Testis (tissue), 3 donors: ENCODE data around the gene HMCN2. TPM values are rescaled to one million over a fixed set of nuclear protein-coding genes. Genes with fewer than 3 reads are reported as not detected.

Experiments used
- DNase-seq: peaks from one replicate; pipeline ENCODE4 v3.0.0-alpha.2; 2019
- H3K27ac ChIP-seq, 2 donors: fragments of 200-600 bp; sonication (generic); one replicate each; pipeline ENCODE4 v1.5.1; 2019
- H3K27me3 ChIP-seq: fragments of 200-600 bp; sonication (generic); one replicate; pipeline ENCODE4 v1.5.1; 2019
- H3K36me3 ChIP-seq: fragments of 200-600 bp; sonication (generic); one replicate; pipeline ENCODE4 v1.5.1; 2017; ENCODE audit warnings: low read depth; ENCODE audit errors: missing control alignments
- H3K4me1 ChIP-seq: fragments of 200-600 bp; sonication (generic); one replicate; pipeline ENCODE4 v1.5.1; 2019
- H3K4me3 ChIP-seq, 2 donors: fragments of 200-600 bp; sonication (generic); one replicate each; pipeline ENCODE4 v1.5.1; 2017 to 2019
- H3K9me3 ChIP-seq: fragments of 200-600 bp; sonication (generic); one replicate; pipeline ENCODE4 v1.5.1; 2017
- CTCF ChIP-seq, 3 experiments: fragments of 450-650 bp in 2 of 3; fragments of 200-600 bp in 1 of 3; sonication (generic) in 1 of 3; IDR thresholded peaks; one replicate each; pipeline ENCODE4 v1.5.1; 2016 to 2019; ENCODE audit warnings: antibody characterized with exemption in 3 of 3, mild to moderate bottlenecking in 2 of 3, moderate library complexity in 1 of 3
- POLR2A ChIP-seq: fragments of 450-650 bp; IDR thresholded peaks from one replicate; pipeline ENCODE4 v1.6.1; 2017; ENCODE audit warnings: antibody characterized with exemption, mild to moderate bottlenecking, moderate library complexity
- WGBS, 2 donors: methylation state at CpG; one replicate each; pipeline ENCODE4 v1.1.5; 2018; 5-methylcytosine and 5-hydroxymethylcytosine counted together
- intact Hi-C: fragments of 100-400 bp; cut with DNase I; formaldehyde crosslinking; loops from one replicate; pipeline ENCODE4 v1.15.1; 2023; ENCODE audit warnings: low total_unique reads
- polyA plus RNA-seq: library from polyadenylated mRNA; stranded (reverse); fragments of 350-450 nt; fragmentation: Illumina TruSeq; extraction: RNeasy Lipid Tissue Mini Kit (QIAGEN cat#74804); gene quantifications from one replicate; pipeline ENCODE4 v1.2.3, GENCODE V29; 2014; ENCODE audit warnings: low read depth, low replicate concordance; ENCODE audit not compliant: insufficient read depth
- total RNA-seq, 2 donors: library from RNA; depleted of rRNA; stranded (reverse); fragments of >200 nt; gene quantifications; one replicate each; pipeline ENCODE4 v1.2.3, GENCODE V29; 2016

HMCN2 gene
- total and polyA plus RNA-seq, 3 donors from 2014 or later, result 10.2 to 17.7 (median 15.5) TPM

GRCh38 chr9:130286781-130287428 is 21.3 kb downstream of the HMCN2 start:
- Histone ChIP-seq H3K27me3 (no peaks in the 10 kb centered on the region), H3K27ac (no peak overlapping the region), H3K4me1 (peaks cover 5% of the 10 kb centered on the region), H3K36me3 (no peaks in the 10 kb centered on the region), H3K9me3 (no peaks in the 10 kb centered on the region), H3K4me3 (no peak overlapping the region)
- intact Hi-C loops, result no loop called here
- 79 to 80% methylated on average over 13 to 20 of the region's 20 CpGs for WGBS, 2 donors
- no peak for TF ChIP-seq POLR2A
- no peak for TF ChIP-seq CTCF (IDR thresholded peaks at IDR 0.05)
- no peak for DNase-seq

GRCh38 chr9:130287736-130288135 is 22.2 kb downstream of the HMCN2 start:
- Histone ChIP-seq H3K4me1 (no peaks in the 10 kb centered on the region), H3K27ac (no peak overlapping the region), H3K4me3 (no peak overlapping the region), H3K36me3 (no peaks in the 10 kb centered on the region), H3K9me3 (no peaks in the 10 kb centered on the region), H3K27me3 (no peaks in the 10 kb centered on the region)
- no peak for TF ChIP-seq CTCF (IDR thresholded peaks at IDR 0.05)
- WGBS, 2 donors, result 60 to 90% methylated on average over 6 of the region's 6 CpGs
- DNase-seq, result no peak
- intact Hi-C loops, result no loop called here

GRCh38 chr9:130288393-130288792 is 22.8 kb downstream of the HMCN2 start:
- Histone ChIP-seq H3K36me3 (no peaks in the 10 kb centered on the region), H3K4me1 (no peaks in the 10 kb centered on the region), H3K27ac (no peak overlapping the region), H3K27me3 (no peaks in the 10 kb centered on the region), H3K4me3 (no peak overlapping the region), H3K9me3 (no peaks in the 10 kb centered on the region)
- WGBS, 2 donors, result 80 to 87% methylated on average over 6 of the region's 6 CpGs
- TF ChIP-seq CTCF (IDR thresholded peaks at IDR 0.05), result no peak
- TF ChIP-seq POLR2A, result no peak
- no peak for DNase-seq
- intact Hi-C loops, result no loop called here

GRCh38 chr9:130288926-130289690 is 23.5 kb downstream of the HMCN2 start:
- Histone ChIP-seq H3K9me3 (no peaks in the 10 kb centered on the region), H3K27me3 (no peaks in the 10 kb centered on the region), H3K4me1 (no peaks in the 10 kb centered on the region), H3K36me3 (no peaks in the 10 kb centered on the region), H3K4me3 (no peak overlapping the region), H3K27ac (no peak overlapping the region)
- intact Hi-C loops, result no loop called here
- no peak for DNase-seq
- WGBS, 2 donors, result 56 to 70% methylated on average over 12 to 13 of the region's 13 CpGs
- TF ChIP-seq POLR2A (no peak), CTCF (IDR thresholded peaks at IDR 0.05) (no peak)
